Measurements from ENCODE around the gene SLC35D2.

The SLC35D2 gene

GRCh38 chr9:96411129-96411838 lies 27.8 kb upstream of the SLC35D2 start:
- Histone ChIP-seq H3K14ac (ENCODE audit: low read length) (no peak overlapping the region), H3K79me1 (ENCODE audit: low read depth, low read length) (peaks cover 6% of the 10 kb centered on the region), H2BK5ac (ENCODE audit: low read length) (no peak overlapping the region), H2BK120ac (ENCODE audit: low read depth, low read length) (no peak overlapping the region), H3K4ac (ENCODE audit: low read length) (no peak overlapping the region), H3K36me3 (replicated peaks in 1 of 2; ENCODE audit: control insufficient read depth in 2 of 2, insufficient read depth in 2 of 2, low read length in 2 of 2) (peaks cover 9 to 55% of the 10 kb centered on the region in 2 donors), H3K18ac (ENCODE audit: low read length) (no peak overlapping the region), H2AFZ (ENCODE audit: low read length) (no peak overlapping the region), H3K27me3 (ENCODE audit: control insufficient read depth in 3 of 3, insufficient read depth in 3 of 3, low read depth in 1 of 3, low read length in 3 of 3) (no peaks in the 10 kb centered on the region), H3K23ac (ENCODE audit: low read depth, low read length, poor library complexity) (no peak overlapping the region), H2AK5ac (ENCODE audit: low read depth, low read length) (no peak overlapping the region), H2BK12ac (ENCODE audit: low read length) (no peak overlapping the region), H4K8ac (ENCODE audit: low read depth, low read length) (no peak overlapping the region), H3K9ac (ENCODE audit: low read depth, low read length, poor library complexity) (no peak overlapping the region), H4K91ac (ENCODE audit: low read depth, low read length, poor library complexity) (no peak overlapping the region), H2BK15ac (ENCODE audit: low read length) (no peak overlapping the region), H3K27ac (replicated peaks; ENCODE audit: low read length) (no peak overlapping the region), H3K4me2 (ENCODE audit: insufficient read depth, low read length, poor library complexity, severe bottlenecking) (no peak overlapping the region), H3K4me1 (ENCODE audit: control insufficient read depth in 2 of 2, insufficient read depth in 1 of 2, low read depth in 1 of 2, low read length in 2 of 2) (peaks cover 0 to 4% of the 10 kb centered on the region in 2 donors), H3K9me3 (replicated peaks in 1 of 2; ENCODE audit: control insufficient read depth in 2 of 2, insufficient read depth in 1 of 2, low read depth in 1 of 2, low read length in 2 of 2) (peaks cover 0 to 8% of the 10 kb centered on the region in 2 donors), H3K4me3 (ENCODE audit: low read length in 2 of 2) (no peak overlapping the region)
- WGBS, 2 donors (ENCODE audit: extremely low coverage in 2 of 2, insufficient read length in 2 of 2, insufficient replicate concordance in 1 of 2): no CpG with 5 or more reads among the region's 5 CpGs
- no peak for DNase-seq (ENCODE audit: low spot score)

GRCh38 chr9:96408409-96409280 lies 25.1 kb upstream of the SLC35D2 start:
- H3K9ac ChIP-seq (ENCODE audit: low read depth, low read length, poor library complexity): no peak overlapping the region
- H3K79me1 ChIP-seq (ENCODE audit: low read depth, low read length): peaks cover 2% of the 10 kb centered on the region
- WGBS, 2 donors (ENCODE audit: extremely low coverage in 2 of 2, insufficient read length in 2 of 2, insufficient replicate concordance in 1 of 2): no CpG with 5 or more reads among the region's 9 CpGs

GRCh38 chr9:96400132-96400910 lies 16.8 kb upstream of the SLC35D2 start:
- Histone ChIP-seq H3K18ac (ENCODE audit: low read length) (no peak overlapping the region), H2AFZ (ENCODE audit: low read length) (no peak overlapping the region), H3K23ac (ENCODE audit: low read depth, low read length, poor library complexity) (no peak overlapping the region), H3K79me1 (ENCODE audit: low read depth, low read length) (no peaks in the 10 kb centered on the region), H4K8ac (ENCODE audit: low read depth, low read length) (no peak overlapping the region), H3K27me3 (ENCODE audit: control insufficient read depth in 3 of 3, insufficient read depth in 3 of 3, low read depth in 1 of 3, low read length in 3 of 3) (no peaks in the 10 kb centered on the region), H3K9me3 (replicated peaks in 1 of 2; ENCODE audit: control insufficient read depth in 2 of 2, insufficient read depth in 1 of 2, low read depth in 1 of 2, low read length in 2 of 2) (peaks cover 2 to 15% of the 10 kb centered on the region in 2 donors), H2BK12ac (ENCODE audit: low read length) (no peak overlapping the region), H3K4me3 (ENCODE audit: low read length in 2 of 2) (no peak overlapping the region), H2BK15ac (ENCODE audit: low read length) (no peak overlapping the region), H3K14ac (ENCODE audit: low read length) (no peak overlapping the region), H2BK5ac (ENCODE audit: low read length) (no peak overlapping the region), H4K91ac (ENCODE audit: low read depth, low read length, poor library complexity) (no peak overlapping the region), H3K4me2 (ENCODE audit: insufficient read depth, low read length, poor library complexity, severe bottlenecking) (no peak overlapping the region), H2BK120ac (ENCODE audit: low read depth, low read length) (no peak overlapping the region), H3K4me1 (ENCODE audit: control insufficient read depth in 2 of 2, insufficient read depth in 1 of 2, low read depth in 1 of 2, low read length in 2 of 2) (peaks cover 0 to 2% of the 10 kb centered on the region in 2 donors), H3K4ac (ENCODE audit: low read length) (no peak overlapping the region), H3K36me3 (replicated peaks in 1 of 2; ENCODE audit: control insufficient read depth in 2 of 2, insufficient read depth in 2 of 2, low read length in 2 of 2) (peaks cover 0 to 38% of the 10 kb centered on the region in 2 donors), H2AK5ac (ENCODE audit: low read depth, low read length) (no peak overlapping the region), H3K27ac (replicated peaks; ENCODE audit: low read length) (no peak overlapping the region), H3K9ac (ENCODE audit: low read depth, low read length, poor library complexity) (no peak overlapping the region)
- no peak for DNase-seq (ENCODE audit: low spot score)

More at GRCh38 chr9:96408409-96409280, 25.1 kb upstream of the SLC35D2 start:
- no peak overlapping the region for H3K14ac ChIP-seq (ENCODE audit: low read length)
- no peak overlapping the region for H3K23ac ChIP-seq (ENCODE audit: low read depth, low read length, poor library complexity)
- H4K8ac ChIP-seq (ENCODE audit: low read depth, low read length): no peak overlapping the region
- H3K27me3 ChIP-seq (ENCODE audit: control insufficient read depth in 3 of 3, insufficient read depth in 3 of 3, low read depth in 1 of 3, low read length in 3 of 3): no peaks in the 10 kb centered on the region
- no peak overlapping the region for H3K4me3 ChIP-seq (ENCODE audit: low read length in 2 of 2)
- peaks cover 7 to 54% of the 10 kb centered on the region in 2 donors for H3K36me3 ChIP-seq (replicated peaks in 1 of 2; ENCODE audit: control insufficient read depth in 2 of 2, insufficient read depth in 2 of 2, low read length in 2 of 2)
- H2BK5ac ChIP-seq (ENCODE audit: low read length): no peak overlapping the region
- H3K4me1 ChIP-seq (ENCODE audit: control insufficient read depth in 2 of 2, insufficient read depth in 1 of 2, low read depth in 1 of 2, low read length in 2 of 2): peaks cover 0 to 1% of the 10 kb centered on the region in 2 donors
- no peak overlapping the region for H2BK120ac ChIP-seq (ENCODE audit: low read depth, low read length)
- H2BK12ac ChIP-seq (ENCODE audit: low read length): no peak overlapping the region
- no peak overlapping the region for H3K4ac ChIP-seq (ENCODE audit: low read length)
- no peak overlapping the region for H2AFZ ChIP-seq (ENCODE audit: low read length)
- H4K91ac ChIP-seq (ENCODE audit: low read depth, low read length, poor library complexity): no peak overlapping the region
- no peak overlapping the region for H3K27ac ChIP-seq (replicated peaks; ENCODE audit: low read length)
- H3K18ac ChIP-seq (ENCODE audit: low read length): no peak overlapping the region
- peaks cover 0 to 11% of the 10 kb centered on the region in 2 donors for H3K9me3 ChIP-seq (replicated peaks in 1 of 2; ENCODE audit: control insufficient read depth in 2 of 2, insufficient read depth in 1 of 2, low read depth in 1 of 2, low read length in 2 of 2)
- H3K4me2 ChIP-seq (ENCODE audit: insufficient read depth, low read length, poor library complexity, severe bottlenecking): no peak overlapping the region
- DNase-seq (ENCODE audit: low spot score): no peak
- no peak overlapping the region for H2AK5ac ChIP-seq (ENCODE audit: low read depth, low read length)
- H2BK15ac ChIP-seq (ENCODE audit: low read length): no peak overlapping the region

GRCh38 chr9:96399325-96399633 lies 15.8 kb upstream of the SLC35D2 start:
- H3K27ac ChIP-seq (replicated peaks; ENCODE audit: low read length): no peak overlapping the region
- WGBS, 2 donors (ENCODE audit: extremely low coverage in 2 of 2, insufficient read length in 2 of 2, insufficient replicate concordance in 1 of 2): no CpG with 5 or more reads among the region's 3 CpGs
- no peak overlapping the region for H3K18ac ChIP-seq (ENCODE audit: low read length)
- no peak overlapping the region for H4K8ac ChIP-seq (ENCODE audit: low read depth, low read length)
- H2AK5ac ChIP-seq (ENCODE audit: low read depth, low read length): no peak overlapping the region
- H2BK12ac ChIP-seq (ENCODE audit: low read length): no peak overlapping the region
- H3K79me1 ChIP-seq (ENCODE audit: low read depth, low read length): peaks cover 3% of the 10 kb centered on the region
- H3K4me2 ChIP-seq (ENCODE audit: insufficient read depth, low read length, poor library complexity, severe bottlenecking): no peak overlapping the region
- H3K9me3 ChIP-seq (replicated peaks in 1 of 2; ENCODE audit: control insufficient read depth in 2 of 2, insufficient read depth in 1 of 2, low read depth in 1 of 2, low read length in 2 of 2): peaks cover 2 to 15% of the 10 kb centered on the region in 2 donors
- no peak overlapping the region for H2AFZ ChIP-seq (ENCODE audit: low read length)
- no peaks in the 10 kb centered on the region for H3K27me3 ChIP-seq (ENCODE audit: control insufficient read depth in 3 of 3, insufficient read depth in 3 of 3, low read depth in 1 of 3, low read length in 3 of 3)
- peaks cover 2 to 47% of the 10 kb centered on the region in 2 donors for H3K36me3 ChIP-seq (replicated peaks in 1 of 2; ENCODE audit: control insufficient read depth in 2 of 2, insufficient read depth in 2 of 2, low read length in 2 of 2)
- no peak overlapping the region for H2BK15ac ChIP-seq (ENCODE audit: low read length)
- H4K91ac ChIP-seq (ENCODE audit: low read depth, low read length, poor library complexity): no peak overlapping the region
- H3K4me1 ChIP-seq (ENCODE audit: control insufficient read depth in 2 of 2, insufficient read depth in 1 of 2, low read depth in 1 of 2, low read length in 2 of 2): peaks cover 0 to 2% of the 10 kb centered on the region in 2 donors
- no peak overlapping the region for H3K4ac ChIP-seq (ENCODE audit: low read length)
- H2BK5ac ChIP-seq (ENCODE audit: low read length): no peak overlapping the region
- no peak overlapping the region for H3K14ac ChIP-seq (ENCODE audit: low read length)
- no peak for DNase-seq (ENCODE audit: low spot score)
- no peak overlapping the region for H2BK120ac ChIP-seq (ENCODE audit: low read depth, low read length)
- no peak overlapping the region for H3K9ac ChIP-seq (ENCODE audit: low read depth, low read length, poor library complexity)
- H3K23ac ChIP-seq (ENCODE audit: low read depth, low read length, poor library complexity): no peak overlapping the region
- no peak overlapping the region for H3K4me3 ChIP-seq (ENCODE audit: low read length in 2 of 2)

All from neuronal stem cell (in vitro differentiated cells).